Osteocyte (in vitro differentiated cells): Measurements from ENCODE around the gene OR2H2. TPM values are rescaled to one million over a fixed set of nuclear protein-coding genes. Genes with fewer than 3 reads are reported as not detected.
A peak's percentile ranks its signal among the peaks of the same experiment; 100 is the strongest.

Experiments
- DNase-seq: peaks from one replicate; pipeline ENCODE4 v3.0.0; 2021; ENCODE audit warnings: mixed read lengths; ENCODE audit not compliant: unreplicated experiment; ENCODE audit errors: extremely low spot score
- H3K27ac Mint-ChIP-seq: one replicate; pipeline ENCODE4 v1.8.0; 2021; ENCODE audit warnings: mild to moderate bottlenecking, mixed read lengths; ENCODE audit not compliant: unreplicated experiment
- H3K27me3 Mint-ChIP-seq: one replicate; pipeline ENCODE4 v1.8.0; 2021; ENCODE audit warnings: mixed read lengths; ENCODE audit not compliant: unreplicated experiment
- H3K36me3 Mint-ChIP-seq: one replicate; pipeline ENCODE4 v1.8.0; 2021; ENCODE audit warnings: mixed read lengths; ENCODE audit not compliant: unreplicated experiment
- H3K4me1 Mint-ChIP-seq: one replicate; pipeline ENCODE4 v1.8.0; 2021; ENCODE audit warnings: mixed read lengths; ENCODE audit not compliant: unreplicated experiment
- H3K4me3 Mint-ChIP-seq: one replicate; pipeline ENCODE4 v1.8.0; 2021; ENCODE audit warnings: mild to moderate bottlenecking, moderate library complexity, mixed read lengths; ENCODE audit not compliant: unreplicated experiment
- H3K9me3 Mint-ChIP-seq: one replicate; pipeline ENCODE4 v1.8.0; 2021; ENCODE audit warnings: mixed read lengths; ENCODE audit not compliant: unreplicated experiment
- total RNA-seq: library from RNA; stranded (reverse); gene quantifications from 2 replicates; pipeline ENCODE4 v1.2.1, GENCODE V29; 2021
- TF ChIP-seq, protein P1 (sequence below): fragments of 200-600 bp; sonication (generic); IDR thresholded peaks from 2 replicates; pipeline ENCODE4 v1.5.0; 2021; ENCODE audit warnings: antibody characterized with exemption, mild to moderate bottlenecking, moderate library complexity

OR2H2 gene
- total RNA-seq, 1 donor from 2014 or later, result not detected

GRCh38 chr6:29625337-29625930 lies 40.5 kb downstream of the OR2H2 start:
- H3K4me1 Mint-ChIP-seq, result peaks cover 51% of the 10 kb centered on the region
- H3K9me3 Mint-ChIP-seq, result no peaks in the 10 kb centered on the region
- peaks cover 34% of the 10 kb centered on the region for H3K36me3 Mint-ChIP-seq
- TF ChIP-seq, protein P1, sequence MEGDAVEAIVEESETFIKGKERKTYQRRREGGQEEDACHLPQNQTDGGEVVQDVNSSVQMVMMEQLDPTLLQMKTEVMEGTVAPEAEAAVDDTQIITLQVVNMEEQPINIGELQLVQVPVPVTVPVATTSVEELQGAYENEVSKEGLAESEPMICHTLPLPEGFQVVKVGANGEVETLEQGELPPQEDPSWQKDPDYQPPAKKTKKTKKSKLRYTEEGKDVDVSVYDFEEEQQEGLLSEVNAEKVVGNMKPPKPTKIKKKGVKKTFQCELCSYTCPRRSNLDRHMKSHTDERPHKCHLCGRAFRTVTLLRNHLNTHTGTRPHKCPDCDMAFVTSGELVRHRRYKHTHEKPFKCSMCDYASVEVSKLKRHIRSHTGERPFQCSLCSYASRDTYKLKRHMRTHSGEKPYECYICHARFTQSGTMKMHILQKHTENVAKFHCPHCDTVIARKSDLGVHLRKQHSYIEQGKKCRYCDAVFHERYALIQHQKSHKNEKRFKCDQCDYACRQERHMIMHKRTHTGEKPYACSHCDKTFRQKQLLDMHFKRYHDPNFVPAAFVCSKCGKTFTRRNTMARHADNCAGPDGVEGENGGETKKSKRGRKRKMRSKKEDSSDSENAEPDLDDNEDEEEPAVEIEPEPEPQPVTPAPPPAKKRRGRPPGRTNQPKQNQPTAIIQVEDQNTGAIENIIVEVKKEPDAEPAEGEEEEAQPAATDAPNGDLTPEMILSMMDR, result no peak
- peak overlapping the region; percentile 47 for H3K27ac Mint-ChIP-seq
- H3K27me3 Mint-ChIP-seq, result no peaks in the 10 kb centered on the region
- no peak for DNase-seq
- H3K4me3 Mint-ChIP-seq, result peak overlapping the region; percentile 9

DNA sequence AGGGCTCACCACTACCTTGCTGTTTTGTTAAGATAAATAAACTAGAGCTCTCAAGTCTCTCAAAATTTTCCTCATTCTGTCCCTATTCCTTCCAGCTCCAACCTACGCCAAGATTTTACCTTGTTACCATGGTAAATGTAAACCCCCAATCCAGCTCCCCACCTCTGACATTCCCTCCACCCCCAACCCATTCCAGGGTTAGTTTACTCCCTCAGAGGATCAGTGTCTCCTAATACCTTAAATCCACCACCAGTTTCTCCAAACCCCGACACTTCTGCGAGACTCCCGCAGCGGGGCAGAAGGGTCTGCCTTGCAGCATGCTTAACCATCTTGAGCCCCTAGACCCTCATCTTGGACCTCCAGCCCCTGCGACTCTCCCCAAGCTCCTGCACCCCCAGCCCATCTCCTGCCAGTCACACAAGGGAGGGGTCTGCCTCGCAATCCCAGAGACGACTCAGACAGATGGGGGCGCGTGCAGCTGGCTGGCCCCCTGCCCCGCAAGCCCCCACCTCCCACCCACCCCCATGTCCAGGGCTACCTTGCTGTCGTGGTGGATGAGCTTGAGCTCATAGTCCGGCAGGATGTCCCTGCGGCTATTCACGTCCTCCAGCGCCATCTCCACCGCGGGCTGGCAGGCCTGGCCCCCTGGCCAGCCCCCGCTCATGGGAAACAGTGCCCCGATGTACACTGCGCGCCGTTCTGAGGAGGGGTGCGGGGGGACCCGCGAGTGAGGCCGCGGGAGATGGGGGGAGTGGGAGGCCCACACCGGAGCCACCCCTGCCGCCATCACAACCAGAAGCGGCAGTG lies 42.2 kb downstream of the OR2H2 start:
- no peaks in the 10 kb centered on the region for H3K27me3 Mint-ChIP-seq
- peaks cover 69% of the 10 kb centered on the region for H3K4me1 Mint-ChIP-seq
- DNase-seq, result no peak
- TF ChIP-seq, protein P1, result no peak
- H3K27ac Mint-ChIP-seq, result peak overlapping the region; percentile 43
- peaks cover 17% of the 10 kb centered on the region for H3K36me3 Mint-ChIP-seq
- no peaks in the 10 kb centered on the region for H3K9me3 Mint-ChIP-seq
- H3K4me3 Mint-ChIP-seq, result peak overlapping the region; percentile 90

- peaks cover 12% of the 10 kb centered on the region for H3K36me3 Mint-ChIP-seq
- peak overlapping the region; percentile 87 for H3K27ac Mint-ChIP-seq
- peak overlapping the region; percentile 90 for H3K4me3 Mint-ChIP-seq
- TF ChIP-seq, protein P1, result no peak
- H3K4me1 Mint-ChIP-seq, result peaks cover 70% of the 10 kb centered on the region
- DNase-seq, result peak; percentile 88
- no peaks in the 10 kb centered on the region for H3K9me3 Mint-ChIP-seq
- H3K27me3 Mint-ChIP-seq, result no peaks in the 10 kb centered on the region
These were observed 43.0 kb downstream of the OR2H2 start for GRCh38 chr6:29627755-29628418.

DNA sequence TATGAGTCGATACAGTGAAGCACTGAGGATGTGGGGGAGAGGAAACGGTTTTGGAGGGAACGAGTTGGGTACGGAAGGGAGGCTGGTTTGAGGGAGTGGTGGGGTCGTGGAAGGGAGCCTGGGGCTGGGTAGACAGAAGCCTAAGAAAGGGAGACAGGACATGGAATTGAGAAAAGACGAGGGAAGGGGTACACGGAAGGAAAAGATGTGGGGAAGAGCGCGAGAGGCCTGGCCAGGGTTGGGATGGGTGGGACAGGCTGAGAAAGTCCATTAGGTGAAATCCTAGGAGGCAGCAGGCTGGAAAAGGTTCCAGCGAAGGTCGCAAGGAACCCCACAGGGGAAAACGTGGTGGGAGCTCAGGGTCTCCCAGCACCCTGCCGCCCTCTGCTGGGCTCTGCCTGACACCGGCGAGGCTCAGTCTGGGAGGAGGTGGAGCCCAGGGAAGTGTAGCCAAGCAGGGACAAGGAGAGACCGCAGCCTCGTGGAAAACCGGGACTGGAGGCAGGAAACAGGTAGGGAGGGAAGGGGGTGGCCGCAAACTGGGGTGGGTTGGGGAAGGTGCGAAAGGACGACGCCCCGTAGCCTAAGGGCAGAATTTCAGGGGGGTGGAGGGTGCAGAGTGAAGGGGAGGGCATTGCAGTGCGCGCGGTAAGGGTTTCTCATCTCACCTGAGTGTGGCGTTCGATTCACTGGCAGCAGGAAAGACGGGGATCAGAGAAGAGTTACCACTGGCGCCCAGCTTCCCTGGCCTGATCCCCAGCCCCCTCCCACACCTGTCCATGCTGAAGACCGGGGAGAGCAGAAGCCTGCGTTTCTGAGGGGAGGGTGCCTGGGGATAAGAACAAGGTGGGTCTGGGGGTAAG lies 43.7 kb downstream of the OR2H2 start:
- Mint-ChIP-seq H3K27ac (peak overlapping the region; percentile 87), H3K9me3 (no peaks in the 10 kb centered on the region), H3K27me3 (no peaks in the 10 kb centered on the region), H3K4me1 (peaks cover 74% of the 10 kb centered on the region), H3K36me3 (peaks cover 6% of the 10 kb centered on the region), H3K4me3 (peak overlapping the region; percentile 90)
- TF ChIP-seq, protein P1, result peak; percentile 83
- peak; percentile 92 for DNase-seq
